Panc1 (cell line): Measurements from ENCODE around the gene HABP4.

Source experiments
- CTCF ChIP-seq: fragments of 450-650 bp; IDR thresholded peaks from 2 replicates; pipeline ENCODE4 v1.5.1; 2017; ENCODE audit warnings: mild to moderate bottlenecking
- POLR2AphosphoS5 ChIP-seq: IDR thresholded peaks from 2 replicates; pipeline ENCODE4 v1.6.1; 2012; ENCODE audit warnings: mild to moderate bottlenecking, low read depth, low read length, moderate library complexity
- REST ChIP-seq, 2 experiments: IDR thresholded peaks; 2 replicates each; pipeline ENCODE4 v1.6.1; 2011 to 2012; ENCODE audit warnings: low read depth in 2 of 2, control low read depth in 1 of 2, low read length in 1 of 2, mild to moderate bottlenecking in 1 of 2, moderate library complexity in 1 of 2; ENCODE audit not compliant: insufficient read depth in 1 of 2
- SIN3A ChIP-seq: IDR thresholded peaks from 2 replicates; pipeline ENCODE4 v1.6.1; 2012; ENCODE audit warnings: low read depth, mild to moderate bottlenecking, low read length, moderate library complexity, borderline replicate concordance; ENCODE audit not compliant: insufficient read depth
- TCF7L2 ChIP-seq: IDR thresholded peaks from 2 replicates; pipeline ENCODE4 v1.6.1; 2011; ENCODE audit warnings: mild to moderate bottlenecking, low read depth, low read length, inconsistent platforms

GRCh38 chr9:96458226-96458625, 8.3 kb downstream of the HABP4 start:
- TF ChIP-seq CTCF: no peak
- no peak for TF ChIP-seq POLR2AphosphoS5
- no peak for TF ChIP-seq TCF7L2
- TF ChIP-seq SIN3A: no peak
- TF ChIP-seq REST (IDR thresholded peaks at IDR 0.05; ENCODE audit: insufficient read depth in 1 of 2, low read depth in 2 of 2, low read length in 1 of 2): no peak
